Measurements from ENCODE around the gene ID1. TPM values are rescaled to one million over a fixed set of nuclear protein-coding genes. Genes with fewer than 3 reads are reported as not detected.
A peak's percentile ranks its signal among the peaks of the same experiment; 100 is the strongest.

ID1 gene
- total RNA-seq, 1 donor = 82.5 TPM

DNA sequence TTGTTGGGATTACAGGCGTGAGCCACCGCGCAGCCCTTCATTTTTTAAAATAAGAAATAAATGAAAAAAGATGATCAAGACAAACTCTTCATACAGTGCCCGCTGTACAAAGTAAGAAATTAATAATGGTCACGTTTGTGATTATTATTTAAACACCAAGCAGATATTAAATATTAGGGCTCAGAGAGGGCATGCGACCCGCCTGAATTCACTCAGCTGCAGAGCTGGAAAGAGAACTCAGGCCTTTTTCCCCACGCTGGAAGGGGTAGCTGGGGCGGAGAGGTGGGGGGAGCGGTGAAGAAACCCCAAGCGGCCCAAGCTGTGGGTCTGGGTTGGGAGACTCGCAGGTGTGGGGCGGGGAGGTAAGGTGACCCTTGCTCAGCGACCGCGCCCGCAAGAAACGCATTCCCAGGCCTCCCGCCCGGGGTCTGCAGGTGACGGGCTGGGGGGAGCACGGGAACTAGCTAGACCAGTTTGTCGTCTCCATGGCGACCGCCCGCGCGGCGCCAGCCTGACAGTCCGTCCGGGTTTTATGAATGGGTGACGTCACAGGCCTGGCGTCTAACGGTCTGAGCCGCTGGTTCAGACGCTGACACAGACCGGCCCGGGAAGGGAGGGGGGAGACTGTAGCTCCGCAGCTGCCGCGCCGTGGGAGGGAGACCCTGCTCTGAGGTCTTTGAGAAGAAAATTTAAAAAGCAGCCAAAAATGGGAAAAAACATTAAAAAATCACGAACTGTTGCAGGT is 1.1 kb upstream of the ID1 start:
- H3K27me3 ChIP-seq (ENCODE audit: insufficient read depth, low read length) = no peaks in the 10 kb centered on the region
- no peaks in the 10 kb centered on the region for H3K9me3 ChIP-seq (ENCODE audit: low read depth, low read length)
- H3K4me2 ChIP-seq (ENCODE audit: insufficient read depth, low read length) = peak overlapping the region; percentile 97
- peaks cover 46% of the 10 kb centered on the region for H3K4me1 ChIP-seq (ENCODE audit: insufficient read depth, low read length)
- DNase-seq (ENCODE audit: insufficient read length, low spot score, missing footprints) = peak; percentile 98
- peak overlapping the region; percentile 98 for H3K27ac ChIP-seq (ENCODE audit: low read depth, low read length)
- H3K79me2 ChIP-seq (ENCODE audit: insufficient read depth, low read length) = peaks cover 19% of the 10 kb centered on the region
- peak overlapping the region; percentile 97 for H3K4me3 ChIP-seq (ENCODE audit: insufficient read depth, low read length)
- peaks cover 21% of the 10 kb centered on the region for H4K20me1 ChIP-seq (ENCODE audit: insufficient read depth, low read length)
- H2AFZ ChIP-seq (ENCODE audit: low read length) = peak overlapping the region; percentile 51
- peaks cover 9% of the 10 kb centered on the region for H3K36me3 ChIP-seq (ENCODE audit: insufficient read depth, low read length)
- TF ChIP-seq CTCF (IDR thresholded peaks at IDR 0.05; ENCODE audit: extremely low read depth, low read depth, low read length) = no peak

GRCh38 chr20:31604567-31605030 is 490 bp upstream of the ID1 start:
- peaks cover 9% of the 10 kb centered on the region for H3K36me3 ChIP-seq (ENCODE audit: insufficient read depth, low read length)
- H2AFZ ChIP-seq (ENCODE audit: low read length) = no peak overlapping the region
- no peak for DNase-seq (ENCODE audit: insufficient read length, low spot score, missing footprints)
- H3K27ac ChIP-seq (ENCODE audit: low read depth, low read length) = peak overlapping the region; percentile 98
- peak overlapping the region; percentile 97 for H3K4me2 ChIP-seq (ENCODE audit: insufficient read depth, low read length)
- H3K79me2 ChIP-seq (ENCODE audit: insufficient read depth, low read length) = peaks cover 19% of the 10 kb centered on the region
- H3K27me3 ChIP-seq (ENCODE audit: insufficient read depth, low read length) = no peaks in the 10 kb centered on the region
- peaks cover 46% of the 10 kb centered on the region for H3K4me1 ChIP-seq (ENCODE audit: insufficient read depth, low read length)
- H4K20me1 ChIP-seq (ENCODE audit: insufficient read depth, low read length) = peaks cover 21% of the 10 kb centered on the region
- TF ChIP-seq CTCF (IDR thresholded peaks at IDR 0.05; ENCODE audit: extremely low read depth, low read depth, low read length) = no peak
- H3K9me3 ChIP-seq (ENCODE audit: low read depth, low read length) = no peaks in the 10 kb centered on the region
- H3K4me3 ChIP-seq (ENCODE audit: insufficient read depth, low read length) = peak overlapping the region; percentile 97

DNA sequence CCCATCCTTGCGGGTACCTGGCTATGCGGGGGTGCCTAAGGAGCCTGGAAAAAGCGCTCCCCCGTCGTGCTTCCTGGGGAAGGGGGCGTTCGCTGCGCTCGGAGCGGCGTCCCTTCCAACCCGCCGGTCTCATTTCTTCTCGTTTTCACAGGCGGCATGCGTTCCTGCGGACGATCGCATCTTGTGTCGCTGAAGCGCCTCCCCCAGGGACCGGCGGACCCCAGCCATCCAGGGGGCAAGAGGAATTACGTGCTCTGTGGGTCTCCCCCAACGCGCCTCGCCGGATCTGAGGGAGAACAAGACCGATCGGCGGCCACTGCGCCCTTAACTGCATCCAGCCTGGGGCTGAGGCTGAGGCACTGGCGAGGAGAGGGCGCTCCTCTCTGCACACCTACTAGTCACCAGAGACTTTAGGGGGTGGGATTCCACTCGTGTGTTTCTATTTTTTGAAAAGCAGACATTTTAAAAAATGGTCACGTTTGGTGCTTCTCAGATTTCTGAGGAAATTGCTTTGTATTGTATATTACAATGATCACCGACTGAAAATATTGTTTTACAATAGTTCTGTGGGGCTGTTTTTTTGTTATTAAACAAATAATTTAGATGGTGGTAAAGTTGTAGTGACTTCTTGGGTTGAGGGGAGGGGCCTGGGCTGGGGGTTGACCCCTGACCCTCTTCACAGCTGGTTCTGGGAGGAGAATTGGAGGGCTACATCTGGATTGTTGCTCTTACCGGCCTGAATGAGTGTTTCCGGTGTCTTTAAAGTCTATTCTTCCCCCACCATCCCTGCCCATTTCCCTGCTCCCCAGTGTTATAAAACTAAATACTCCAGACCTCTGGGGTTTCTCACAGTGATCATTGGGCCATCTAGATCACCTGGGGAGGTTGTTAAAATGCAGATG is 1.1 kb downstream of the ID1 start:
- peak; percentile 87 for DNase-seq (ENCODE audit: insufficient read length, low spot score, missing footprints)
- no peak for TF ChIP-seq CTCF (IDR thresholded peaks at IDR 0.05; ENCODE audit: extremely low read depth, low read depth, low read length)

More for the DNA sequence above, 1.1 kb downstream of the ID1 start:
- peaks cover 9% of the 10 kb centered on the region for H3K36me3 ChIP-seq (ENCODE audit: insufficient read depth, low read length)
- H3K79me2 ChIP-seq (ENCODE audit: insufficient read depth, low read length) = peaks cover 19% of the 10 kb centered on the region
- H3K4me3 ChIP-seq (ENCODE audit: insufficient read depth, low read length) = peak overlapping the region; percentile 97
- H3K4me1 ChIP-seq (ENCODE audit: insufficient read depth, low read length) = peaks cover 53% of the 10 kb centered on the region
- H3K27ac ChIP-seq (ENCODE audit: low read depth, low read length) = peak overlapping the region; percentile 98
- H3K4me2 ChIP-seq (ENCODE audit: insufficient read depth, low read length) = peak overlapping the region; percentile 97
- peaks cover 21% of the 10 kb centered on the region for H4K20me1 ChIP-seq (ENCODE audit: insufficient read depth, low read length)
- peak overlapping the region; percentile 20 for H2AFZ ChIP-seq (ENCODE audit: low read length)
- H3K9me3 ChIP-seq (ENCODE audit: low read depth, low read length) = no peaks in the 10 kb centered on the region
- H3K27me3 ChIP-seq (ENCODE audit: insufficient read depth, low read length) = no peaks in the 10 kb centered on the region
